GM18499 (cell line): ENCODE measurements around the gene GALNT10.

Source experiments
- ATAC-seq: cut with Tn5 transposase; IDR thresholded peaks from one replicate; pipeline ENCODE4 v1.9.1; 2021; ENCODE audit warnings: moderate number of reproducible peaks; ENCODE audit not compliant: insufficient read depth, unreplicated experiment

The GALNT10 gene

GRCh38 chr5:154421868-154422267 is 231.3 kb downstream of the GALNT10 start:
- ATAC-seq: no peak

- ATAC-seq: no peak
These were observed 231.8 kb downstream of the GALNT10 start for GRCh38 chr5:154422298-154422697.

- ATAC-seq: no peak
These were observed 237.7 kb downstream of the GALNT10 start for GRCh38 chr5:154428208-154428607.

GRCh38 chr5:154429341-154429740 is 238.8 kb downstream of the GALNT10 start:
- no peak for ATAC-seq

GRCh38 chr5:154430466-154430865 is 239.9 kb downstream of the GALNT10 start:
- ATAC-seq: no peak

- no peak for ATAC-seq
These were observed 240.6 kb downstream of the GALNT10 start for GRCh38 chr5:154430961-154431630.

- ATAC-seq: no peak
These were observed 244.7 kb downstream of the GALNT10 start for GRCh38 chr5:154435226-154435625.

GRCh38 chr5:154437281-154437965 is 246.9 kb downstream of the GALNT10 start:
- no peak for ATAC-seq

GRCh38 chr5:154440540-154440939 is 250.0 kb downstream of the GALNT10 start:
- no peak for ATAC-seq

GRCh38 chr5:154442801-154443200 is 252.3 kb downstream of the GALNT10 start:
- ATAC-seq: no peak

- ATAC-seq: no peak
These were observed 254.3 kb downstream of the GALNT10 start for GRCh38 chr5:154444556-154445421.

GRCh38 chr5:154445422-154446194 is 255.1 kb downstream of the GALNT10 start, which contains the start of gene SAP30L:
Gene SAP30L, plus strand, starts transcription at chr5:154445997. Its CDS starts 608 bp downstream, at chr5:154446605.
- ATAC-seq: peak; percentile 85

- ATAC-seq: no peak
These were observed 255.9 kb downstream of the GALNT10 start for GRCh38 chr5:154446195-154447088.

- ATAC-seq: no peak
These were observed 256.7 kb downstream of the GALNT10 start for GRCh38 chr5:154447089-154447725.

- ATAC-seq: no peak
These were observed 259.3 kb downstream of the GALNT10 start for GRCh38 chr5:154449786-154450185.

- ATAC-seq: no peak
These were observed 261.4 kb downstream of the GALNT10 start for GRCh38 chr5:154451957-154452356.

GRCh38 chr5:154455585-154455984 is 265.1 kb downstream of the GALNT10 start:
- no peak for ATAC-seq

GRCh38 chr5:154456540-154456939 is 266.0 kb downstream of the GALNT10 start:
- no peak for ATAC-seq

- no peak for ATAC-seq
These were observed 268.5 kb downstream of the GALNT10 start for GRCh38 chr5:154459015-154459414.
